ENCODE measurements around the gene MESP1.

DNA sequence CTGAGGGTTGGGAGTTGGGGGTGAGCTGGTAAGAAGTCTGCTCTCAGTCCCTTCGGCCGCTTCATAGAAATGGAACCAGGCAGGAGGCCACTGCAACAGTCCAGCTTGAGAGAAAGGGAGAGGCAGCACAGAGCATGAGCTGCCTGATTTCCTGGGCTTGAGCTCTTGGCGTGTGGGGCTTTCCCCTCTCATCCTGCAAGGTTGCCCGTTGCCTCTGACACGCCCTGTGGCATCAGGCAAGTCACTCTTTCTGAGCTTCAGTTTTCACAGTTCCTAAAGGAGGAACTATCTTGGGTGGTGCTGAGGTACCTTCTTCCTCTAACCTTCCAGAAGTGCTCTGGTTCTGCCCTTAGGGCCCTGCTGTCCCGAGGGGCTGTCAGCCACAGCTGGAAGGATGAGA is 30.0 kb upstream of the MESP1 start:
- TF ChIP-seq CTCF (IDR thresholded peaks at IDR 0.05 in 2 of 3, conservative IDR thresholded peaks at IDR 0.05 in 1 of 3; ENCODE audit: control insufficient read depth in 2 of 3, extremely low read depth in 1 of 3, insufficient read depth in 1 of 3, low read depth in 3 of 3, low read length in 3 of 3) (no peak), RBBP5 (conservative IDR thresholded peaks at IDR 0.05) (no peak), TAF1 (IDR thresholded peaks at IDR 0.05; ENCODE audit: borderline replicate concordance, low read depth, low read length) (no peak)

Data from GM12878 (cell line).